SW480 (cell line): ENCODE results near the gene TRIM41.
A peak's percentile ranks its signal among the peaks of the same experiment; 100 is the strongest.
"Not testable (repeated sequence)": the region's sequence is repeated elsewhere in the genome, so short reads cannot be mapped to it uniquely, and the experiment has no call there.

Source experiments
- DNase-seq: peaks from one replicate; pipeline ENCODE4 v3.0.0-alpha.2; 2016; ENCODE audit warnings: low spot score

TRIM41 gene

DNA sequence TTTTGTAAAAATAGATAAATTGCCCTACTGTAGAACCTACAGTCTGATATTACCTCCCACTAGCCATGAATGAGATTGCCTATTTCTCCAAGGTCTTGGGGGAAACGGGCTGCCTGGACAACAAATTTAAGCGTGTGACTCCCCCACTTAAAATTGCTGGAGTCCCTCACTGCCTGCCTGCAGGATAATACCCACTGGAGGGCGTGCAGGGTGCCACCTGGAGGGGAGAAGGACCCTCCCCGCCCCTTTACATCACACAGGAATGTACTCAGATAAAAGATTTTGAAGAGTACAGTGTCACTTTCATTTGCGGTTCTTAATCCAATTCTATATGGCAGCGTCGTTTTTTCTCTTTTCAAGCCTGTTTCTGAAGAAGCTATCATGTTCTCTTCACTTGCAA lies 11.9 kb upstream of the TRIM41 start:
- DNase-seq = no peak

DNA sequence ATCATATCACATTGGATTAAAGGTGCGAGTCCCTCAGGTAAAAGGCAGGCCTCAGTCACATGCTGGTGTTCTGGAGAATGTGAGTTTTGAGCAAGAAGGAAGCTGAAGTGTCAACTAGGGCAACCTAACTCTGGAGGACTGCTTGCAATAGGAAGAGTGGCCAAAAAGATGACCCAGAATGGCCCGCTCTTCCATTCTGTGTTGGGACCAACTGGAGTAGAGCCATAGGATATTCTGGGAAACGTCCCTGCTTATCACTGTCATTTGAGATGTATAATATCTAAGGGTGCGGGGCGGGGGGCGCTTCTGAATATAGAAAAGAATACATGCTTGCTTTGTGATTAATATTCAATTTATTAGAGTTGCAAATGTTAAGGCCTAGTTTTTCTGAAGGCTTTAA lies 11.0 kb upstream of the TRIM41 start:
- DNase-seq = no peak

DNA sequence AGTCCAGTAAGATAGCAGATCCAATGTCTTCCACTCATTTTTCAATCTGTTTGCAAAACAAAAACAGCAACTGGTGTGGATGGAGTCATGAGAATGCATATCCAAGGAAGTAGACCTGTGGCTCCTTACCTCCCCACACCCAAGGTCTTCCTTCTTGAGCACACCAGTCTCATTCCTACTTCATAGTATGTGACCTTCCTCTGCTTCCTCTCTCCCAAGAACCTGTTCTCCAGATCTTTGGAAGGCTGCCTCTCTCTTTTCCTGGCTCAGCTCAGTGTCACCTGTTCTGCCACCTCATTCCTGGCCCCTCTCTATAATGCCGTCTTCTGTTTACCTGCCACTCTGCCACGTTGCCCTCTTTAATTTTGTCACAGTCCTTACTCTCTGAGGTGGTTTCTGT lies 10.1 kb upstream of the TRIM41 start:
- DNase-seq = no peak

DNA sequence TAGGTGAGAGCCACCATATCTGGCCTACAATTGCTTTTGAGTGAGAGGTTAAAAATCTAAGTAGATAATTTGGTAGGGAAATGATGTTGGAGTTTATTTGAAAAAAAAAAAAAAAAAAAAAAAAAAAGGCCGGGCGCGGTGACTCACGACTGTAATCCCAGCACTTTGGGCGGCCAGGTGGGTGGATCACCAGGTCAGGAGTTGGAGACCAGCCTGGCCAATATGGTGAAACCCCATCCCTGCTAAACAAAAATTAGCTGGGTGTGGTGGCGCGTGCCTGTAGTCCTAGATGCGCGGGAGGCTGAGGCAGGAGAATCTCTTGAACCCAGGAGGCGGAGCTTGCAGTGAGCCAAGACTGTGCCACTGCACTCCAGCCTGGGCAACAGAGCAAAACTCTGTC lies 8.8 kb upstream of the TRIM41 start:
- DNase-seq = not testable (repeated sequence)

DNA sequence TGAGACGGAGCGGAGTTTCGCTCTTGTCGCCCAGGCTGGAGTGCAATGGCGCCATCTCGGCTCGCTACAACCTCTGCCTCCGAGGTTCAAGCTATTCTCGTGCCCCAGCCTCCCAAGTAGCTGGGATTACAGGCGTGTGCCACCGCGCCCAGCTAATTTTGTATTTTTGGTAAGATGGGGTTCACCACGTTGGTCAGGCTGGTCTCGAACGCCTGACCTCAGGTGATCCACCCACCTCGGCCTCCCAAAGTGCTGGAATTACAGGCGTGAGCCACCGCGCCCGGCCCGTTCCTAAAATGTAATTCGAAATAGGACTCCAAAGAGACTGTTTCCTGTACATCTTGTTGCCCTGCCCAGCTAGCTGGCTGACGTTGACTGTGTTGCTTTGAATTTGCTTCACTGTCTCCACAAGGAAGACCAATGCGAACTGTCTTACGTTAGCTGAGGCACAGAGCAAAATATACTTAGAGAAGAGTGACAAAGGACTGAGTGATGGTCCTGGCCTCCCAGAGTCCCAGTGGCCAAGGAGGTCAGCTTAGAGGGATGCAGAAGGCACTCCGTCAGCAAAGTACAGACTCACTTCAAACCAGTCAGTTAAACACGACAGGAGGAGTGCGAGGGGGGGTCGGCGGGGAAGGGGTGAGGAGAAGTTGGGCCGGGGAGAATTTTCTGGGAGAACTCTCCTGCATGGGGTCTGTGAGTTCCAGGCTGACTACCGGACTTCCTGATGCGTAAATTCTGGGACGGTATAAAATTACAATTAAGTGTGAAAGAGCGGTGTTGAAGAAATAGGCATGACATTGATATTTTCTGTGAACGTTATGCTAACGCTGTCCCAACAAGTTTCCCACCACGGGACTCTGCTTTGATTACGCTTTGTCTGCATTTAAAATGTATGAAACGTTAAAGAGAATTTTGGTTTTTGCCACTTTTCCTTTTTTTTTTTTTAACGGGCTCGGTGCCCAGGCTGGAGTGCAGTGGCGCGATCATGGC lies 6.8 kb upstream of the TRIM41 start:
- peak; percentile 48 for DNase-seq

DNA sequence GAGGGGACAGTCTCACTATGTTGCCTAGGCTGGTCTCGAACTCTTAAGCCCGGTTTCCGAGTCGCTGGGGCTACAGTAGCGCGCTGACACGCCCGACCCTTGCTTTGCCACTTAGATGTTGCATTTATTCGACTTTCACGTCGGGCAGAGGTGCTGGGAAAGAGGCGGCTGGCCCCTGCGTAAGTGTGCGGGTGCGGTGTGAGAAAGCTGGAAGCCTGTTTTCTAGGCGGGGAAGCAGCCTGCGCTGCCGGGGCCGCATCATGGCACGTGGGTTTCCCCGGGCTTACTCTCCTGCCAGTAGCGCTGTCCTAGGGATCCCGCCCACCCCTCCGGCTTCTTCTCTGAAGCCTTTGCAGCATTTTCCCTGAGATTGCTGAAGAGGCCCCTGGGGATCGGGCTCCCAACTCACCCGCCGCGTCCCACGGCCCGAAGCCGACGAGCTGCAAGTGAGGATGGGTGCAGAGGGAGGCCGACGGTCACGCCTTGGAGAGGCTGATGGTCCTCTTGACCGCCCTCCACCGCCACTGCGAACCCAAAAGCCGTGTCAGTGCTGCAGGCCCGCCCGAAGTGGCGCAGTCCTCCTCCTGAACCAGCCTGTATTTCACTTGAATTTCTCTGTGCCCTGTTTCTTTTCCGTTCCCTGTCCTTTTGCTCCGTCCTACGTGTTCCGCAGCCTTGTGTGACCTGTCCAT lies 5.8 kb upstream of the TRIM41 start:
- DNase-seq = peak; percentile 86

DNA sequence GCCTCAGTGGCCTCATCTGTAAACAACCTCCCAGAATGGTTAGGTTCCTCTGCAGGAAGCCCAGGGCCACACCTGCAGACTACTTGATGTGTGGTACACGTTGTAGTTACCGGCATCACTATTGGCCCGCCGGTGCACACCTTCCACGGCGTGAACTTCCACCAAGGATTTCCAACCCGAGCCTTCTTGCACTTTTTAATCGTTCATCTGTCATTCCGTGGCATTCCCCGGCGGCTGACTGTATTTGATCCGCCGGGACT lies 5.3 kb upstream of the TRIM41 start:
- DNase-seq = no peak

DNA sequence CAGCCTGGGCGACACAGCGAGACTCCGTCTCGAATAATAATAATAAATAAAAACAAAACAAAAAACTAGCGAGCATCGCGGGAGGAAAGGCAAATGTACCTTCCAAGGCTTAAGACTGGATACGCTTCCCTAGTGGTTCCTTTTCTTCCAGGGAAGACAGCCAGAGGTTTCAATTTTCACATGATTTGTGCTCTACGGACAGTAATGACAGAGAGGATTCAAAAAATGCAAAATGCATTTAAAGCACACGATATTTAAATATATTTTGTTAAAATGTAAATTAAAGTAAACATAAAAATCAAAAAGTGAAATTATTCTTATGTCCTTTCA lies 4.3 kb upstream of the TRIM41 start:
- DNase-seq = no peak

DNA sequence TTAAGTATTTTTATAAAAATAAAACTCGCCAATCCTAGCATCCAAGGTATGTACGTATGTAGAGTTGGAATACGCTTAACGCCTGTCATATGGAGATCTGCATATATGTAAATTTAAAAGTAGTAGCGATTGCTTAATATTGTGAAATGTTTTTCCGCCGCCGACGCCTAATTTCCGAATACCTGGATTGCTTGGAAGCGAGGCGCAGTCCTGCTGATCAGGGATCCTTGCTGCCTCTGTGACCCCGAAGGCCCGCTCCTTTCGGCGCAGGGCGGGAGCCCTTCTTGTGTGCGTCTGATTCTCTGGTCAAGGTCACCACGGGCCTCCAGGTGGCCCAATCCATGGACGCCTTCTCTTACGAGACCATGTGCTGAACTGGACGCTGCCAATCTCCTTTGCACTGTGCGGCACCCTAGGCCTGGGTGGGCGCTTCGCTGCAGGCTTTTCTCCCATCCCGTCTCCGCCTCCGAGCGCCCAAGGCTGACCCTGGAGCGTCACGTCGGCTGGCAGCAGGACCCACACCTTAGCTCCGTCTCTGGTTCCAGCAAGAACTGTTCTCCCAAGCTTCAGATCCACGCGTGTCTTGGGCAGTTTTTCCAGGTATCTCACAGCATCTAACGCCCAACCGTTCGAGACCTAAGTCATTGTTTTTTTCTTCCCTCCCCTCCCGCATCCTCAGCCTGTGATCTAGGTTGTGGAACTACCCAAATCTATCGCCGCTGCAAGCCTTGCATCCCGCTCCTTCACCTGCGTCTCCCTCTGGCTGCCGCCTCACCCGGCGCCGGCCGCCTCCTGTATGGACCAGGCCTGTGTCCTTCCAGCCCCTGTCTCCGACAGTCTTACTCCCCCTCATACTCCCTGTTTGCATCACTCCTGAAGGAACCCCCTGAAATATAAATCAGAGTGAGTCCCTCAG lies 3.6 kb upstream of the TRIM41 start:
- DNase-seq = no peak

DNA sequence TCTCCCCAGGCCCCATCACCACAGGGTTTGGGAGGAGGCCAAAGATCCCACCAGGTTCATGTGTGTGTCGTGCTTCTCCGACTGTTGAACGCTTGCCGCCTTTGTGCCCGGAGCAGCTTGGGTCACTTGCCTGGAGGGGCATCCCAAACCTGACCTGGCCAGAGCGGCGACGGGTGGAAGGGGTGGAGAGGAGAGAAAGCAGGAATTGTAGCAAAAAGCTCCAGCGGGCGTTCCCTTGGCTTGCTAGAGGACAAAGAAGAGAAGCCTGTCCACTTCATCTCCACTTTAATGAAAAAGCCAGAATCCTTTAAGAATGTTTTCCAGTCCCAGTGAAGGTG lies 2.9 kb upstream of the TRIM41 start:
- no peak for DNase-seq

DNA sequence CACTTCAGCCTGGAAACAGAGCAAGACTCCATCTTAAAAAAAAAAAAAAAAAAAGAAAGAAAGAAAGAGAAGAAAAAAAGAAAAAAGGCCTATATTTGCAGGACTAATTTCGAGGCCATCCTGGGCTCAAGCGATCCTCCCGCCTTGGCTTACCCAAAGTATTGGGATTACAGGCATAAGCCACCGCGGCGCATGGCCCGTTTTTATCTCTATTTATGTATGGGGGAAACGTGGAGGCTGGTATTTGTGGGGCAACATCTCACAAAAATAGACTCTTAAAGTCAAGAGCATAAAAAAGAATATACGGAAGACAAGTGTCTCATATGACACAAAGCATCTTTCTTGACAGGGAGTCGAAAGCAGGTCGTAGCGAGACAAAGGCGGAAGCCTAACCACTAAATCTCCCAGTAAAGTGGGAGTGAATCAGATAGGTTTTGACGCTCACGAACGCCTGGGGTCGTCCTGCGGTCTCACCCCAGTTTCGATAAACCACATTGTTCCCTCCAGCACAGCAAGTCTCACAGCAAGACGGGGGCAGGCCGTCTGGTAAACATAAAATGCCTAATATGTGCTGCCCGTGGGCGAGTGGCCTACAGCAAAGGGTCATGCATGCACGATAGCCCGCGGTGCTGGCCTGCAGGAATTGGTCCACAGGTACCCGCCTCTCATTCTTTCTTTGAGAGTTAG lies 1.8 kb upstream of the TRIM41 start:
- DNase-seq = no peak

DNA sequence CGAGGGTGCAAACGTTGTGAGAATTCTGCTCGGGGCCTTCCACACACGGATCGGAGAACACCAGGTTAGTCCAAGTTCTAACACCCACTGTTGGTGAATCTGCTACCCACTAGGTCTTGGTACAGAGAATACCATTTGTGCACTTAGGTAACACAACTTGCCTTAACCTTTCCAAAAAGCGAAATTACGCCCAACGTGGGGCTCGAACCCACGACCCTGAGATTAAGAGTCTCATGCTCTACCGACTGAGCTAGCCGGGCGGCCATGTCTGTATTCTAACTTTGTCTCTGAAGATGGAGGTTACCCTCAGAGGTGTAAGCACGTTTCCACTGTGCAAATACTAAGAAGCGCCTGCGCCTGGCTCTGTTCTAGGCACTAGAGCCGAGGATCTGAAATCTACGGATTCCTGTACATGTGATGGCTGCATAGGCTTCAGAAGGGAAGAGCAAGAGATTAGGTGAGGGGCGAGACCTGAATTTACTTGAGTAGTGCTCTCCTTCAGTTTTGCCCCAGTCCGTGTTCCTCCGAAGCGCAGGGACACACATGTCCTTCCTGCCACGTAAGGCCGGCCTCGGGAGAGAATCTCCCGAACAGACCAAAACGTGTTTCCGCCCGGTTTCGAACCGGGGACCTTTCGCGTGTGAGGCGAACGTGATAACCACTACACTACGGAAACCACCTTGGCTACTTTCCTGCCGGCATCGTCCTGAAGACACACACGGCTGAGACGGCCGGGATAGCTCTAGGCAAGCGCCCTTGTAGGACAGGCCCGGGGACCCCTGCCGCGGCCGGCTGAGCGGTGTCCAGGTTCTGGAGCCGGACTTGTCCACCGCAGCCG lies 1.1 kb upstream of the TRIM41 start:
- DNase-seq = peak; percentile 97

DNA sequence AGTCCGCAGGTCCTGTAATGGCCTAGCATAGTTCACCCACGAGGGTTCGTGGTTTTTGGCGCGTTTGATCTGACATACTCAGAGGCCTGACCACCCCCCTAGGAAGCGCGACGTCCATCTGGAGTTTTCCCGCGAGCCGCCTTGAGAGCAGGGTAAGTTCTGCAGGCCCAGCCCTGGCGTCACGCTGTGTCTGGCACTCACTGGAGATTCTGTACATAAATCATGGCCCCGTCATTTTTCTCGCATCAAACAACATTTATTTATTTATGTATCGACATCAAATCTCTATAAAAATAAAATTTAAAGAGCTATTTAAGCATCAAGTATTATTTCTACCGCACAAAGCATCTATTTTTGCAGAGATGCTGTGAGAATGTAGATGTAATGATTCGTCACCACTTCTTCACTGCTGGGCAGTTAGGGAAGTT lies 437 bp upstream of the TRIM41 start:
- peak; percentile 70 for DNase-seq

DNA sequence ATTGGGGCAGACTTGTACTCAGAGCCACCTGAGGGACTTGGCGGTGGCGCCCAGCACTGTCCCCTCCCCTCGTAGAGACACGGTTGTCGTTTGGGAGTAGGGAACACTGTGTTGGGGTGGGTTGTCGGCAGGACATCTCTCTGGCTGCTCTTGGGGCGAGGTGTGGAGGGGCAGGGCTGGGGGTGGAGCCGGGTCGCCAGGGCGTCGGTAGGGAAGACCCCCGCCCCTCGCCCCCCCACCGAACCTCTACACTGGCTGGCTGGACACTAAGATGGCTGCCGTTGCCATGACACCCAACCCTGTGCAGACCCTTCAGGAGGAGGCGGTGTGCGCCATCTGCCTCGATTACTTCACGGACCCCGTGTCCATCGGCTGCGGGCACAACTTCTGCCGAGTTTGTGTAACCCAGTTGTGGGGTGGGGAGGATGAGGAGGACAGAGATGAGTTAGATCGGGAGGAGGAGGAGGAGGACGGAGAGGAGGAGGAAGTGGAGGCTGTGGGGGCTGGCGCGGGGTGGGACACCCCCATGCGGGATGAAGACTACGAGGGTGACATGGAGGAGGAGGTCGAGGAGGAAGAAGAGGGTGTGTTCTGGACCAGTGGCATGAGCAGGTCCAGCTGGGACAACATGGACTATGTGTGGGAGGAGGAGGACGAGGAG lies 778 bp downstream of the TRIM41 start:
- DNase-seq = no peak

DNA sequence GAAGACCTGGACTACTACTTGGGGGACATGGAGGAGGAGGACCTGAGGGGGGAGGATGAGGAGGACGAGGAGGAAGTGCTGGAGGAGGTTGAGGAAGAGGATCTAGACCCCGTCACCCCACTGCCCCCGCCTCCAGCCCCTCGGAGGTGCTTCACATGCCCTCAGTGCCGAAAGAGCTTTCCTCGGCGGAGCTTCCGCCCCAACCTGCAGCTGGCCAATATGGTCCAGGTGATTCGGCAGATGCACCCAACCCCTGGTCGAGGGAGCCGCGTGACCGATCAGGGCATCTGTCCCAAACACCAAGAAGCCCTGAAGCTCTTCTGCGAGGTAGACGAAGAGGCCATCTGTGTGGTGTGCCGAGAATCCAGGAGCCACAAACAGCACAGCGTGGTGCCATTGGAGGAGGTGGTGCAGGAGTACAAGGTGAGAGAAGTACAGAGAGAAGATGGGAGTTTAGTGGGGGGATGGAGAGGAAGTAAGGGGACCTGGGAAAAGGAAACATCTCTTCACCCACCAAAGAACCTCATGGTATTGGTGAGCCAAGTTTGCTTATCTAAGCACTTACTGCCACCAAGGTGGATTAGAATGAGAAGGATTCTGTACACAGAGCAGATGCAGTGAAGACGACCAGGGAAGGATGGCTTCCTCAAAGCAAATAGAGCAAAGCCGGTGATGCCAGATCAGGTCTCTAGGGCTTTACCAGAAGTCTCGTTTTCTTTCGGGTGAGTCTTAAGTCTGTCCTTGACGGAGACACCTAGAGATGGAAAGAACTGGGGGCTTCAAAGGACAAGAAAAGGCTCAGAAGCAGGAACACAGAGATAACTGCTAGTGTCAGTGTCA lies 1.5 kb downstream of the TRIM41 start:
- no peak for DNase-seq

DNA sequence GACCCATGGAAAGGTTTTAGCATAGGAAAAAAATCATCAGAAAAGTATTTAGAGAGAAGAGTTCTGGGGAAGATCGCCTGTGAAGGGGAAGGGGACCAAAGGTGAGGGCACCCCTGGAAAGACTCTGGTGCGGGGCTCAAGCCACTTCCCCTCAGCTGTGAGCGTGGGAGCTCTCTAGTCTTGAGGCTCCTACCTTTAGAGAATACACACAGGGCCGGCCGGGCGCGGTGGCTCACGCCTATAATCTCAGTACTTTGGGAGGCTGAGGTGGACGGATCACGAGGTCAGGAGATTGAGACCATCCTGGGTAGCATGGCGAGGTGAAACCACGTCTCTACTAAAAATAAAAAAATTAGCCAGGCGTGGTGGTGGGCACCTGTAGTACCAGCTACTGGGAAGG lies 6.9 kb downstream of the TRIM41 start:
- no peak for DNase-seq

DNA sequence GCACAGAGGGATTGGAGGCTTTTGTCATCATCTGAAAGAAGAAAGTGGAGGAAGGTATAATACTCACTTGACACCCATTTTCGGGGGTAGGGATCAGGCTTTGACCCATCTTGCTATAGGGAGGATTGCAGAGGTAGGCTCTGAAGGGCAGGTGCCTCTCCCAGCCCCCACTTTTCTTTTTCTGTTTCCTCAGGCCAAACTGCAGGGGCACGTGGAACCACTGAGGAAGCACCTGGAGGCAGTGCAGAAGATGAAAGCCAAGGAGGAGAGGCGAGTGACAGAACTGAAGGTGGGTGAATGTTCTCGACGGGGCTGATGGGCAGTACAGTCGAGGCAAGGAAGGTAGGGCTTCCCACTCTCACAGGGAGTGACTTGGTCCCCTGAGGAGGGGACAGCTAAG lies 7.5 kb downstream of the TRIM41 start:
- DNase-seq = no peak

DNA sequence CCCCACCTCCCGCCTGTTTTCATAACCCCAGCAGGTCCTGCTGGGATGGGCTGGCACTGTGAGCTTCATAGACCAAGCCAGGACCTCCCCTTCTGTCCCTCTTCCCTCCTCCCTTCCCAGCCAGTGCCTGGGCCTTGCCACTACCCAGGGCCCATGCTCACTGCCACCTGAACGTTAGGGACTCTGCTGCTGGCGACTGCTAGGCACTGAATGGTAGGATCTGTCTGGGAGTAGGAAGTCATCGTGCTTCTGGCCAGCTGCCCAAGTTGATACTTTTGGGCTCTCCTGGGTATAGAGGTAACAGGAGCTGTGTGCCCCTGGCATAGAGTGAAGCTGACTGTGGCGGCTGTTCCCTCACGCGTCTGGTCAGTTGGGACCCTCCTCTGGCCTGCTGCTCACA lies 8.4 kb downstream of the TRIM41 start:
- no peak for DNase-seq

DNA sequence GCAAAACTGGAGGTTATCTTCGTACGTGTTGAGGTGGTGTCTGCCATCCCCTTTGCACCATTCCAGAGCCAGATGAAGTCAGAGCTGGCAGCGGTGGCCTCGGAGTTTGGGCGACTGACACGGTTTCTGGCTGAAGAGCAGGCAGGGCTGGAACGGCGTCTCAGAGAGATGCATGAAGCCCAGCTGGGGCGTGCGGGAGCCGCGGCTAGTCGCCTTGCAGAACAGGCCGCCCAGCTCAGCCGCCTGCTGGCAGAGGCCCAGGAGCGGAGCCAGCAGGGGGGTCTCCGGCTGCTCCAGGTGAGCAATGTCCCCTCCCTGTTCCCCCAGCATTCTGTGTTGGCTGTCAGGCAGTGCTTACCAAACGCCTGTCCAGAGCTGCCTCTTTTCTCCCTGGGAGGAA lies 9.5 kb downstream of the TRIM41 start:
- DNase-seq = no peak
